Upper lobe of left lung (tissue), 4 donors: ENCODE measurements around the gene IGHMBP2.

Experiments used
- EP300 ChIP-seq, 4 donors: sonication (generic); formaldehyde crosslinking; IDR thresholded peaks; one replicate each; pipeline ENCODE4 v1.5.1; 2017; ENCODE audit warnings: antibody characterized with exemption in 4 of 4, control low read depth in 2 of 4
- POLR2A ChIP-seq, 4 donors: fragments of 450-650 bp; IDR thresholded peaks; one replicate each; pipeline ENCODE4 v1.5.1; 2016 to 2017; ENCODE audit warnings: antibody characterized with exemption in 4 of 4, mild to moderate bottlenecking in 2 of 4
- POLR2AphosphoS5 ChIP-seq, 2 donors: sonication (generic); formaldehyde crosslinking; IDR thresholded peaks; one replicate each; pipeline ENCODE4 v1.5.1; 2017; ENCODE audit warnings: antibody characterized with exemption in 2 of 2
- TF ChIP-seq, protein P1 (sequence below), 6 experiments: fragments of 450-650 bp in 4 of 6; fragments of 200-600 bp in 2 of 6; sonication (generic) in 2 of 6; IDR thresholded peaks; one replicate each; pipeline ENCODE4 v1.5.1; 2016 to 2019; ENCODE audit warnings: antibody characterized with exemption in 6 of 6

DNA sequence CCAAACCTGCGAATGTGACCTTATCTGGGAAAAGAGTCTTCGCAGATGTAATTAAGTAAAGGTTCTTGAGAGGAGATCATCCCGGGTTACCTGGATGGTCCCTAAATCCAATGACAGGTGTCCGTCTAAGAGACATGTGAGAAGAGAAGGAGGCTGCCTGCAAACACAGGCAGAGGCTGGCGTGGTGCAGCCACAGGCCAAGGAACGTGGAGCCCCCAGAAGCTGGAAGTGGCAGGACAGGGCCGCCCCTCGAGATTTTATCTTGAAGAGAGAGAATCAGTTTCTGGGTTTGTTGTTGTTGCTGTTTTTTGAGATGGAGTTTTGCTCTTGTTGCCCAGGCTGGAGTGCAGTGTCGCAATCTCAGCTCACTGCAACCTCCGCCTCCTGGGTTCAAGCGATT, 43.5 kb downstream of the IGHMBP2 start:
- TF ChIP-seq, protein P1, sequence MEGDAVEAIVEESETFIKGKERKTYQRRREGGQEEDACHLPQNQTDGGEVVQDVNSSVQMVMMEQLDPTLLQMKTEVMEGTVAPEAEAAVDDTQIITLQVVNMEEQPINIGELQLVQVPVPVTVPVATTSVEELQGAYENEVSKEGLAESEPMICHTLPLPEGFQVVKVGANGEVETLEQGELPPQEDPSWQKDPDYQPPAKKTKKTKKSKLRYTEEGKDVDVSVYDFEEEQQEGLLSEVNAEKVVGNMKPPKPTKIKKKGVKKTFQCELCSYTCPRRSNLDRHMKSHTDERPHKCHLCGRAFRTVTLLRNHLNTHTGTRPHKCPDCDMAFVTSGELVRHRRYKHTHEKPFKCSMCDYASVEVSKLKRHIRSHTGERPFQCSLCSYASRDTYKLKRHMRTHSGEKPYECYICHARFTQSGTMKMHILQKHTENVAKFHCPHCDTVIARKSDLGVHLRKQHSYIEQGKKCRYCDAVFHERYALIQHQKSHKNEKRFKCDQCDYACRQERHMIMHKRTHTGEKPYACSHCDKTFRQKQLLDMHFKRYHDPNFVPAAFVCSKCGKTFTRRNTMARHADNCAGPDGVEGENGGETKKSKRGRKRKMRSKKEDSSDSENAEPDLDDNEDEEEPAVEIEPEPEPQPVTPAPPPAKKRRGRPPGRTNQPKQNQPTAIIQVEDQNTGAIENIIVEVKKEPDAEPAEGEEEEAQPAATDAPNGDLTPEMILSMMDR (IDR thresholded peaks at IDR 0.05) = no peak
- TF ChIP-seq EP300 (IDR thresholded peaks at IDR 0.05) = no peak
- TF ChIP-seq POLR2A (IDR thresholded peaks at IDR 0.05) = no peak
- TF ChIP-seq POLR2AphosphoS5 (IDR thresholded peaks at IDR 0.05) = no peak
